ENCODE measurements around the gene RPTOR.
"Not testable (repeated sequence)": the region's sequence is repeated elsewhere in the genome, so short reads cannot be mapped to it uniquely, and the experiment has no call there.

Gene RPTOR

GRCh38 chr17:80545499-80545826 is 825 bp downstream of the RPTOR start:
- DNase-seq: no peak

GRCh38 chr17:80546267-80546666 is 1.6 kb downstream of the RPTOR start:
- no peak for DNase-seq

- no peak for DNase-seq
These were observed 7.9 kb downstream of the RPTOR start for GRCh38 chr17:80552523-80552922.

- no peak for DNase-seq
These were observed 10.6 kb downstream of the RPTOR start for GRCh38 chr17:80555266-80555665.

GRCh38 chr17:80558046-80558445 is 13.4 kb downstream of the RPTOR start:
- DNase-seq: no peak

- DNase-seq: no peak
These were observed 15.2 kb downstream of the RPTOR start for GRCh38 chr17:80559825-80560251.

GRCh38 chr17:80561541-80562114 is 17.0 kb downstream of the RPTOR start:
- DNase-seq: no peak

- DNase-seq: no peak
These were observed 19.9 kb downstream of the RPTOR start for GRCh38 chr17:80564545-80564944.

- no peak for DNase-seq
These were observed 20.9 kb downstream of the RPTOR start for GRCh38 chr17:80565343-80566053.

GRCh38 chr17:80566054-80566400 is 21.4 kb downstream of the RPTOR start:
- no peak for DNase-seq

GRCh38 chr17:80568246-80568645 is 23.6 kb downstream of the RPTOR start:
- no peak for DNase-seq

GRCh38 chr17:80569924-80570323 is 25.3 kb downstream of the RPTOR start:
- no peak for DNase-seq

GRCh38 chr17:80573701-80574100 is 29.1 kb downstream of the RPTOR start:
- no peak for DNase-seq

- no peak for DNase-seq
These were observed 29.9 kb downstream of the RPTOR start for GRCh38 chr17:80574496-80574895.

GRCh38 chr17:80575057-80575875 is 30.6 kb downstream of the RPTOR start:
- peak in 29 of 56 donors; percentile 1 to 70 (median 14) for DNase-seq

GRCh38 chr17:80577876-80578570 is 33.4 kb downstream of the RPTOR start:
- DNase-seq: no peak

GRCh38 chr17:80578668-80579388 is 34.2 kb downstream of the RPTOR start:
- DNase-seq: not testable (repeated sequence)

- DNase-seq: no peak
These were observed 37.5 kb downstream of the RPTOR start for GRCh38 chr17:80582165-80582564.

GRCh38 chr17:80584176-80584905 is 39.7 kb downstream of the RPTOR start:
- no peak for DNase-seq
